Measurements from ENCODE around the gene SSBP2.
"Not testable (repeated sequence)": the region's sequence is repeated elsewhere in the genome, so short reads cannot be mapped to it uniquely, and the experiment has no call there.

Gene SSBP2

DNA sequence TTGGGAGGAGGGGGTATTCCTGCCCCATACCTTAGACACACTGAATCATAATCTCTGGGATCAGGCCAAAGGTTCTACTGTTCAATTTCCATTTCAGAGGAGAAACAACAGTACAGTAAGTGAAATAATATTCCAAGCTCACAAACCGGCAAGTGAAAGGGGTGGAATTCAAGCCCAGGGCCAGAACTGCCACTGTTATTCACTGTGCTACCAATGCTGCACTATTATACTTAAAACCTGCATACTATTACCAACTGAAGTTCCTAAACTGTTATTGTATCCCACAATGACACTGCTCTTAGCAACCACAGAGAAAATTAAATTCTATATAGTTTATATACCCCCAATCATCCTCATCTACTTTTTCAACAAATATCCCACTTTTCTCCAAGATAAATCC is 24.6 kb downstream of the SSBP2 start:
- DNase-seq: no peak

DNA sequence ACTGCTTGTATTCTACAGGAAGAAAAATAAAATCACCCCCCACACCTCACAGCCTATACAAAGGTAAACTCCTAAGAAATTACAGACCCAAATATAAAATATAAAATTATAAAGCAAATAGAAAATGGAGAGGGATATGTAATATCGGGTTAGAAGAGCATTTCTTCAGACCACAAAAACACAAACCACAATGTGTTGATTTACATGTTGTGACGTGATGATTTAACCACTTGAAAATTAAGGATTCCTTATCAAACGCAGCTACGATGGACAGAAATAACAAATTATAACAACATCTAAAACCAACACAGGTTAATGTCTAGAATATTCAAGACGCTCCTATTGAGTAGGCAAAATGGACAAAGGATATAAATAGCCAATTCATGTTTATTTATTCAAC is 26.3 kb downstream of the SSBP2 start:
- DNase-seq: no peak

- no peak for DNase-seq
Observed at GRCh38 chr5:81724108-81724507, 26.8 kb downstream of the SSBP2 start.

DNA sequence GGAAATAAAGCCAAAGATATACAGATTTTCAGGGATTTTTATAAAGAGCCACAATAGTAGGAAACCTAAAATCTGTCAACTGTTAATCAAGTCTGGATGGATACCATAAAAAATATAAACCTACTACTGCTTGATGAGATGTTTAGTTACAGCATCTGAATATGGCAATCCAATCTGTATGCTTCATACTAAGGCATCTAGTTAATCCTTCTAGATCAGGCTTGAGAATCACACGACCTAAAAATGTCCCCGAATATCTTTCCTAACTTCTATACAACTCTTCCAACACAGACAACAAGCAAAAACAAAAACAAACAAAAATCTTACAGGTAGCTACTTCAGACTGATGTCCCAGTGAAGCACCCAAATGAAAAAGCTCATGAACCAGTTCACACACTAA is 29.8 kb downstream of the SSBP2 start:
- no peak for DNase-seq

GRCh38 chr5:81719743-81720345 is 31.1 kb downstream of the SSBP2 start:
- DNase-seq: no peak

DNA sequence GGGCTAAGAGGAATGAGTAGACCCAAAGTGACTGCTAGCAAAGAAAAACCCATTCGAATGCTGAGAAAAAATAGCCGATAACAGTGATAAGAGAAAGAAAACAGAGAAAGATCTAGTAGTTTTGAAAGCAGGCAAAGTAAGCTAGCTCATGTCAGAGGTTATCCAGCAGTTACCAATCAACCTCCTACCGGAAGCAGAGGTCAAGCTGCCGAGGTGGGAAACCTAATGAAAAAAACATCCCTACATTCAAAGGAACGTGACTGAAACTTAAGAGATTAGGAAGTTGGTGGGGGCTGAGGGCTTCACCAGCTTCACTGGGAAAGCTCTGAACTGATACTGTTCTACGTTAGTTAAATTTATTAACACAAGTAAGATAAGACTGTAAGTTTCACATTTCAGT is 32.6 kb downstream of the SSBP2 start:
- no peak for DNase-seq

- no peak for DNase-seq
Observed at GRCh38 chr5:81717860-81718259, 33.0 kb downstream of the SSBP2 start.

- no peak for DNase-seq
Observed at GRCh38 chr5:81717226-81717625, 33.7 kb downstream of the SSBP2 start.

GRCh38 chr5:81714076-81714475 is 36.8 kb downstream of the SSBP2 start:
- DNase-seq: not testable (repeated sequence)

- no peak for DNase-seq
Observed at GRCh38 chr5:81708889-81709288, 42.0 kb downstream of the SSBP2 start.

- no peak for DNase-seq
Observed at GRCh38 chr5:81703840-81704239, 47.1 kb downstream of the SSBP2 start.

DNA sequence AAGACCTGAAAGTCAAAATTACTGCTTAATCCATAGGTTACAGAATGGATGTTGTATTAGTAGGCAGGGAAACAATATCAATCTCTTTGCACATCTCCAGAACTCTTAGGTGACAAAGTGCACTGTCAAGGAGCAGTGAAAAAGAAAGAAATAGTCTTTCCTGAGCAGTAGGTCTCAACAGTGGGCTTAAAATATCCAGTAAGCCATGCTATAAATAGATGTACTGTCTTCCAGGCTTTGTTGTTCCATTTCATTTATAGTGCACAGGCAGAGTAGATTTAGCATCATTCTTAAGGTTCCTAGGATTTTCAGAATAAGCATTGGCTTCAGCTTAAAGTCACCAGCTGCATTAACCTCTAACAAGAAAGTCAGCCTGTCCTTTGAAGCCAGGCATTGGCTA is 50.7 kb downstream of the SSBP2 start:
- DNase-seq: no peak

GRCh38 chr5:81698813-81699212 is 52.1 kb downstream of the SSBP2 start:
- DNase-seq: no peak

- DNase-seq: no peak
Observed at GRCh38 chr5:81696418-81697397, 54.2 kb downstream of the SSBP2 start.

DNA sequence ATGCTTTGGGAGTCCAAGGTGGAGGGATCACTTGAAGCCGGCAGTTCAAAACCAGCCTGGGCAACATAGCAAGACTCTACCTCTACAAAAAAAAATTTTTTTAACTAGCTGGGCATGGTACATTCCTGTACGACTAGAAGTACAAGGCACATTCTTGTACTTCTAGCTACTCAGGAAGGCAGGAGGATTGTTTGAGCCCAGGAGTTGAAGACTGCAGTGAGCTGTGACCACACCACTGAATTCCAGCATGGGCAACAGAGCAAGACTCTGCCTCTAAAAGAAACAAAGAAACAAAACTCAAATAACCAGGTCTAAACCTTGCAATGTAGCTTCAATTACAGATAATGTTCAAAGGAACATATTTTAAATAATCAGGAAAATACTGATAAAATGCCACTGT is 56.2 kb downstream of the SSBP2 start:
- no peak for DNase-seq

DNA sequence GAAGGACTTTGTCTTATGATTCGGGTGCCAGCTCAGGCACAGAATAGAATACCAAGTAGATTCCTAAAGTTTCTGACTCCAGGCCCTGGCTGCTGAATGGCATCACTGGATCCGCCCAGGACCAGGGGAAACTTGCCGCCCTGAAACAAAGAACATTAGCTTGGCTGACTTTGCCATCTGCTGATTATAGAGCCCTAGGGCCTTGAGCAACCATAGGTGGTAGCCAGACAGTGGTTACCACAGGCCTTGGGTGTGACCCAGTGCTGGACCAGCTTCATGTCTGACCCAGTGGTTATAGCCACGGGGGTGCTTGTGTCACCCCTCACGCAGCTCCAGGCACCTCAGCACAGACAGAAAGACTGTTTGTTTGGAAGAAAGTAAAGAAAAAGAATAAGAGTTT is 62.7 kb downstream of the SSBP2 start:
- DNase-seq: no peak

GRCh38 chr5:81687292-81687691 is 63.6 kb downstream of the SSBP2 start:
- no peak for DNase-seq

- DNase-seq: no peak
Observed at GRCh38 chr5:81685471-81685870, 65.4 kb downstream of the SSBP2 start.

DNA sequence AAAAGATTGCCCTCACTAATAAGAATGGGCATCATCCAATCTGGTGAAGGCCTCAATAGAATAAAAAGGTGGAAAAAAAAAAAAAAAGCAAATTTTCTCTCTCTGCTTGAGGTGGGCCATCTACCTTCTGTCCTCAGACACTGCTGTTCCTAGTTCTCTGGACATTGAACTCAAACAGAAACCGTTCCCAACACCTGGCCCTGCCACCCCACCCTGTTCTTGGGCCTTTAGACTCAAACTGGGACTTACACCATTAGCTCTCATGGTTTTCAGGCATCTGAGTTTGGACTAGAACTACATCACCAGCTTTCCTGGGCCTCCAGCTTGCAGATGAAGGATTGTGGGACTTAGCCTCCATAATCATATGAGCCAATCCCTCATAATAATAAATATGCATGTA is 71.0 kb downstream of the SSBP2 start:
- DNase-seq: no peak

DNA sequence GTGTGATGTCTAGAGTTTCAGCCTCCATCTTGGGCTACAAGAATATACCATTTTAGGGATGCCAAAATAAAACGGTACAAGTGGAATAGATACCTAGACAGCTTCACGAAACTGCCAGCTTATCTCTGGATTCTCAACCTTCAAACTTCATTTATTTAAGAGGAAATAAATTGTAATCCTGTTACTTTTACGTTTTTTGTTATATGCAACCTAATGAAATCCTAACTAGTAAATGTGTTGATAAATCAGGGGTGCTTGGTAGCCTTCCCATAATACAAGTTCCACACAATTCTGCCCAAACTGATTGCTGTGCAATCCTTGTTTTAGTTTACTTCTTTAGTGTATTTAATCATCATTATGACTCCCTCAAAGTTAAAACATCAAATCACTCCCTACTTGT is 75.5 kb downstream of the SSBP2 start:
- DNase-seq: no peak

DNA sequence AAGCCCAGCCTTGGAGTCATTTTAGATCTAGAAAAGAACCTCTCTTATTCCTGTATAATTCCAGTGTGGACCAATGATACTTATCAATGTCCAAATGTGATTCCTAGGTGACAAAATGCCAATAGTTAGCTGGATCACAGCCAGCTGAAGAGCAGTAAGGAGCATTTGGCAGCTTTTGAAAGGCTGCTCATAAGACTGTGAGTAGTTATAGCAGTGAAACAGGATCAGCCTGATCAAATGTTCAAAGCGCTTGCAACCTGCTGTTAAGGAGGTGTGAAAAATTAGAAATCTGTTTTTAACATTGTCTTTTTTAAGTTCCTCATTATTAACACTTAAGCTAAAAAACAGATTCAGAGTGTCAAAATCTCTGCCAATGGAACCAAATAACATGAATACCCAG is 85.1 kb downstream of the SSBP2 start:
- no peak for DNase-seq

- DNase-seq: not testable (repeated sequence)
Observed at GRCh38 chr5:81660624-81661023, 90.3 kb downstream of the SSBP2 start.

DNA sequence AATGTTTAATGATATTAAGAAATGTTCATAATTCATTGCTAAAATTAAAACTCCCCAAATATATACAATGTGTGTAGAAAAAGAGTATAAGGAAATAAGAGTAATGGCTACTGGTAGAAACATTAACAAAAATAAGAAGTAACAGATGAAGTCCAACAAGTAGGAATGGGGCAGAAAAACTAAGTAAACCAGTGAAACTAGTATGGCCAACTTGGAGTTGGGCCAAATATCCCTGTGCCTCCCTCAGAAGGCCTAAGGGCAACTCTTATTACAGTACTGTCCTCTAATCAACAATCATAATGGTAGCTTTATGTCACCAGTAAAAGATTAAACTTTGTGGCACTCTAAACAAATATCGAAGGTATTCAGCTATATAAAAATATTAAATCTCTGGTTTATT is 93.5 kb downstream of the SSBP2 start:
- no peak for DNase-seq

- DNase-seq: no peak
Observed at GRCh38 chr5:81656783-81657182, 94.1 kb downstream of the SSBP2 start.

GRCh38 chr5:81650987-81651386 is 99.9 kb downstream of the SSBP2 start:
- no peak for DNase-seq

Data from activated effector memory CD4-positive, alpha-beta T cell treated with anti-CD3 and anti-CD28 coated beads, Interleukin-2, amount 50 U/mL, for 16 hours (primary cell).